GM21786 (cell line): ENCODE measurements around the gene SLC25A22.

Source experiments
- ATAC-seq: cut with Tn5 transposase; IDR thresholded peaks from one replicate; pipeline ENCODE4 v1.9.1; 2021; ENCODE audit not compliant: unreplicated experiment

The SLC25A22 gene

GRCh38 chr11:760236-760635 lies 37.8 kb downstream of the SLC25A22 start:
- no peak for ATAC-seq

- ATAC-seq: no peak
Observed at GRCh38 chr11:749731-750130, 48.4 kb downstream of the SLC25A22 start.

GRCh38 chr11:748007-748359 lies 50.1 kb downstream of the SLC25A22 start:
- ATAC-seq: peak; percentile 20

- peak; percentile 77 for ATAC-seq
Observed at GRCh38 chr11:747158-748006, 50.7 kb downstream of the SLC25A22 start, which contains the start of gene TALDO1. TALDO1 (plus strand) TSS chr11:747464; CDS start chr11:747482, 18 bp downstream.

GRCh38 chr11:746289-747157 lies 51.6 kb downstream of the SLC25A22 start:
- peak; percentile 23 for ATAC-seq

- ATAC-seq: no peak
Observed at GRCh38 chr11:745428-745827, 52.7 kb downstream of the SLC25A22 start.

GRCh38 chr11:742571-743201 lies 55.4 kb downstream of the SLC25A22 start:
- ATAC-seq: no peak

GRCh38 chr11:742156-742546 lies 55.9 kb downstream of the SLC25A22 start:
- no peak for ATAC-seq
